Measurements from ENCODE around the gene DRD1. TPM values are rescaled to one million over a fixed set of nuclear protein-coding genes. Genes with fewer than 3 reads are reported as not detected.

The DRD1 gene
- total and polyA plus RNA-seq, 2 experiments from 2014 or later: 0.11 to 0.14 TPM

- Mint-ChIP-seq H3K9me3 (no peaks in the 10 kb centered on the region), H3K36me3 (ENCODE audit: low read depth) (no peaks in the 10 kb centered on the region), H3K27ac (no peak overlapping the region), H3K4me1 (peaks cover 5% of the 10 kb centered on the region), H3K4me3 (no peak overlapping the region), H3K27me3 (ENCODE audit: insufficient read depth, low read depth, poor library complexity) (peaks cover 1% of the 10 kb centered on the region)
- ATAC-seq: no peak
- no peak overlapping the region for H3K4me3 ChIP-seq
- H3K27me3 ChIP-seq (ENCODE audit: insufficient read depth): no peaks in the 10 kb centered on the region
- no peaks in the 10 kb centered on the region for H3K4me1 ChIP-seq (ENCODE audit: insufficient read depth)
- H2AFZ ChIP-seq: peak overlapping the region; percentile 45; the same call in 1 of the 2 replicates
- TF ChIP-seq ETS1 (IDR thresholded peaks at IDR 0.05) (no peak), REST (IDR thresholded peaks at IDR 0.05; ENCODE audit: unreplicated experiment) (no peak), STAT1 (IDR thresholded peaks at IDR 0.05; ENCODE audit: unreplicated experiment) (no peak), CTCF (conservative IDR thresholded peaks at IDR 0.05; ENCODE audit: low read depth in 2 of 2) (no peak), EZH2 (IDR thresholded peaks at IDR 0.05; ENCODE audit: low read depth, unreplicated experiment) (no peak), ZNF114 (CRISPR knock-in tag; IDR thresholded peaks at IDR 0.05) (no peak), EZH2phosphoT487 (IDR thresholded peaks at IDR 0.05; ENCODE audit: unreplicated experiment) (no peak), NANOG (IDR thresholded peaks at IDR 0.05; ENCODE audit: borderline replicate concordance) (no peak), JUNB (IDR thresholded peaks at IDR 0.05; ENCODE audit: unreplicated experiment) (no peak)
- H4K20me1 ChIP-seq (replicated peaks; ENCODE audit: insufficient read depth): no peaks in the 10 kb centered on the region
- no peaks in the 10 kb centered on the region for H3K79me2 ChIP-seq (replicated peaks; ENCODE audit: insufficient read depth)
- no peak for DNase-seq (ENCODE audit: low spot score)
- H3K36me3 ChIP-seq (ENCODE audit: insufficient read depth): no peaks in the 10 kb centered on the region
- H3K4me2 ChIP-seq: no peak overlapping the region
- no peaks in the 10 kb centered on the region for H3K9me2 ChIP-seq (ENCODE audit: insufficient read depth)
- H3F3A ChIP-seq (replicated peaks; ENCODE audit: low read depth): no peaks in the 10 kb centered on the region
- H3K27ac ChIP-seq (ENCODE audit: low read depth): no peak overlapping the region
These were observed 20.9 kb upstream of the DRD1 start for GRCh38 chr5:175464942-175465233.
